ENCODE data around the gene TBCK.

- TF ChIP-seq CTCF (IDR thresholded peaks at IDR 0.05): no peak
- TF ChIP-seq POLR2A (IDR thresholded peaks at IDR 0.05): no peak
Observed at GRCh38 chr4:106247600-106247999, 68.4 kb downstream of the TBCK start.
